ENCODE results near the gene ERMP1. TPM values are rescaled to one million over a fixed set of nuclear protein-coding genes. Genes with fewer than 3 reads are reported as not detected.
"Not testable (repeated sequence)": the region's sequence is repeated elsewhere in the genome, so short reads cannot be mapped to it uniquely, and the experiment has no call there.

ERMP1 gene
- total RNA-seq, 1 donor from 2014 or later = 57.7 TPM

DNA sequence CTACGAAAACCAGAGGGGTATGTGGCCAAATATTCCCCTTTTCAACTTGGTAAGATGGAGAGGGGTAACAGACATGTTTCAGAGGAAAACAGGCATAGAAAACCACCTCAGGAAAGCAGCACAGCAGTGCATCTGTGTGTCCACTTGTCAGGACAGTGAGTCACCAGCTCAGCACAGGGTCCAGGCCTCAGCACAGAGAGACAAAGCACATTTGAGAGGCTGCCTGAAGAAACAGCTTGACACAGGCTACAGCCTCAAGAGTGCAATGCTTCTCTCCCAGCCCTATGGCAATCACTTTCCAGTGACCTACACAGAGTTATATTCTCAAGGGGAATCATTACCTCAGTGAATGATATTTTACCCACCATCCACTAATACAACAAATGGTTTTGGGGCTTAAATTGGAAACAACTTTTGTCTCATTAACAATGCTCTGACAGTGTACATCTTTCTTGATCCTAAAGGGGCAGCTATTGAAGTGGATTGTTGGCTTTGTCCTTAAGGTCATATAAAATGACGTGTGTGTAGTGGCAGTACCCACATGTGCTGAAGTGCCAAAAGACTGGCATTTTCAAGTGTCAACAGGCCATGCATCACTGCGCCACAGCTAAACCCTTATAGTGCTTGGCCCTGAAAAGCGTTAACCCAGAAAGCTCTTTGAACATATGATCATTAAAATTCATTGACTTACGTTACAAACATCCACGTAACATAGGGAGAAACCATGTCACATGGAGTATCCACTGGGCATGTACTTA lies 46.4 kb downstream of the ERMP1 start:
- Mint-ChIP-seq H3K27me3 (no peaks in the 10 kb centered on the region), H3K4me1 (ENCODE audit: unreplicated experiment) (no peaks in the 10 kb centered on the region), H3K4me3 (no peak overlapping the region), H3K9me3 (peaks cover 8% of the 10 kb centered on the region), H3K27ac (no peak overlapping the region), H3K36me3 (peaks cover 53% of the 10 kb centered on the region)
- DNase-seq (ENCODE audit: extremely low spot score, unreplicated experiment) = no peak
- TF ChIP-seq, protein P1, sequence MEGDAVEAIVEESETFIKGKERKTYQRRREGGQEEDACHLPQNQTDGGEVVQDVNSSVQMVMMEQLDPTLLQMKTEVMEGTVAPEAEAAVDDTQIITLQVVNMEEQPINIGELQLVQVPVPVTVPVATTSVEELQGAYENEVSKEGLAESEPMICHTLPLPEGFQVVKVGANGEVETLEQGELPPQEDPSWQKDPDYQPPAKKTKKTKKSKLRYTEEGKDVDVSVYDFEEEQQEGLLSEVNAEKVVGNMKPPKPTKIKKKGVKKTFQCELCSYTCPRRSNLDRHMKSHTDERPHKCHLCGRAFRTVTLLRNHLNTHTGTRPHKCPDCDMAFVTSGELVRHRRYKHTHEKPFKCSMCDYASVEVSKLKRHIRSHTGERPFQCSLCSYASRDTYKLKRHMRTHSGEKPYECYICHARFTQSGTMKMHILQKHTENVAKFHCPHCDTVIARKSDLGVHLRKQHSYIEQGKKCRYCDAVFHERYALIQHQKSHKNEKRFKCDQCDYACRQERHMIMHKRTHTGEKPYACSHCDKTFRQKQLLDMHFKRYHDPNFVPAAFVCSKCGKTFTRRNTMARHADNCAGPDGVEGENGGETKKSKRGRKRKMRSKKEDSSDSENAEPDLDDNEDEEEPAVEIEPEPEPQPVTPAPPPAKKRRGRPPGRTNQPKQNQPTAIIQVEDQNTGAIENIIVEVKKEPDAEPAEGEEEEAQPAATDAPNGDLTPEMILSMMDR (conservative IDR thresholded peaks at IDR 0.05) = no peak

DNA sequence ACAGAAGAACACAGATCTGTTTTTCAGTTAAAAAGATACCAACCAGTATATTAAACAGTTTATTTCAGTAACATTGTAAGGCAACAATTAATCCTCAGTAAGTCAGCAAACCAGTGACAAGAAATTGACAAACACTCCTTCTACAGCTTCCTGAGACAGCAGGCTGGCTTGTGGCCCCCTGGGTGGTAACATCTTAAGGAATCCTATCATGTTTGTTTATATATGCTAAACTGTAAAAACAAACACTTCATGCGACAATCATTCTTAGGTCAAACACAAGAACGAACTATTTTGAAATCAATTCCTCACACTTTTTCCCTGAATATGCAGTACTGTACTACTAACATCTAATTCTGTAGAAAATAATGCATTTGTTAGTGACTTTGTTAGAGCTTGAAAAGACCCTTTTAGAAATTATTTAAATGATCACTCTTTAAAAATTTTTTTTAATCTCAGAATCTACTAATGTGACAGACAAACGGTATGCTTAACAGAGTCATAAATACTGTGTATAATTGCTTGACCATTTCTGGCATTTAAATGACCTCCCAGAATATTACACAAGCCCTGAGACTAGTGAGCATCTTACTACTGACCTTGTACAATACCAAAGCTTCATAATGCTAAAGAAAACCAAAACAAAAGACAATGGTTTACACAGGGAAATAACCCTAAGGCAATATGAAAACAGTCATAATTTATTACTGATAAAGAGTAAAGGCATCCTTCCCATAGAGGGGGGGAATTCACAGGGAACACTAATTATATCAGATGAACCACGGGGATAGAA lies 48.2 kb downstream of the ERMP1 start:
- Mint-ChIP-seq H3K36me3 (peaks cover 54% of the 10 kb centered on the region), H3K9me3 (peaks cover 16% of the 10 kb centered on the region), H3K27ac (no peak overlapping the region), H3K4me1 (ENCODE audit: unreplicated experiment) (no peaks in the 10 kb centered on the region), H3K4me3 (no peak overlapping the region), H3K27me3 (no peaks in the 10 kb centered on the region)
- TF ChIP-seq, protein P1 (conservative IDR thresholded peaks at IDR 0.05) = no peak
- no peak for DNase-seq (ENCODE audit: extremely low spot score, unreplicated experiment)

DNA sequence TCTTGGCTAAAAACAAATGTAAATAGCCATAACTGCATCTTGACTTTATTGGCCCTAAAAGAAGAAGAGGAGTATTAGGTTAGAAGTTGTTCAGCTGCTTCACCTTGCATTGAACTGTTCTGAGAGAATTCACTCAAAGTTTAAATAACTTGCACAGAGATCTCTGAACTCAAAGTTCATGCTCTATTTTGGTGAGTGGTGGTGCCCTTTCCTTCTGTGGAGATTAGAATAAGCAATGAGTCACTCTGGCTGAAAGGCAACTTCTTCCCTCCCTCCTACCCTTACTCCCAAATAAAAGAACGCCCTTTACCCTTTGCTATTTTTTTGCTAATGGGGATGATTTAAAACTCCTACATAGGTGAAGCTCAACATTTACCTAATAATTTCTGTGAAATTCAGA lies 48.9 kb downstream of the ERMP1 start:
- no peak for DNase-seq (ENCODE audit: extremely low spot score, unreplicated experiment)
- Mint-ChIP-seq H3K9me3 (peaks cover 16% of the 10 kb centered on the region), H3K4me1 (ENCODE audit: unreplicated experiment) (no peaks in the 10 kb centered on the region), H3K27ac (no peak overlapping the region), H3K36me3 (peaks cover 56% of the 10 kb centered on the region), H3K27me3 (no peaks in the 10 kb centered on the region), H3K4me3 (no peak overlapping the region)
- TF ChIP-seq, protein P1 (conservative IDR thresholded peaks at IDR 0.05) = no peak

DNA sequence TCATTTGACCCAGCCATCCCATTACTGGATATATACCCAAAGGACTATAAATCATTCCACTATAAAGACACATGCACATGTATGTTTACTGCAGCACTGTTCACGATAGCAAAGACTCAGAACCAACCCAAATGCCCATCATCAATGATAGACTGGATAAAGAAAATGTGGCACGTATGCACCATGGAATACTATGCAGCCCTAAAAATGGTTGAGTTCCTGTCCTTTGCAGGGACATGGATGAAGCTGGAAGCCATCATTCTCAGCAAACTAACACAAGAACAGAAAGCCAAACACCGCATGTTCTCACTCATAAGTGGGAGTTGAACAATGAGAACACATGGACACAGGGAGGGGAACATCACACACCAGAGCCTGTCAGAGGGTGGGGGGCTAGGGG lies 49.5 kb downstream of the ERMP1 start:
- not testable (repeated sequence) for H3K4me3 Mint-ChIP-seq; DNase-seq (ENCODE audit: extremely low spot score, unreplicated experiment); H3K27ac Mint-ChIP-seq; H3K27me3 Mint-ChIP-seq; H3K4me1 Mint-ChIP-seq (ENCODE audit: unreplicated experiment)
- Mint-ChIP-seq H3K36me3 (peaks cover 58% of the 10 kb centered on the region), H3K9me3 (peaks cover 16% of the 10 kb centered on the region)

DNA sequence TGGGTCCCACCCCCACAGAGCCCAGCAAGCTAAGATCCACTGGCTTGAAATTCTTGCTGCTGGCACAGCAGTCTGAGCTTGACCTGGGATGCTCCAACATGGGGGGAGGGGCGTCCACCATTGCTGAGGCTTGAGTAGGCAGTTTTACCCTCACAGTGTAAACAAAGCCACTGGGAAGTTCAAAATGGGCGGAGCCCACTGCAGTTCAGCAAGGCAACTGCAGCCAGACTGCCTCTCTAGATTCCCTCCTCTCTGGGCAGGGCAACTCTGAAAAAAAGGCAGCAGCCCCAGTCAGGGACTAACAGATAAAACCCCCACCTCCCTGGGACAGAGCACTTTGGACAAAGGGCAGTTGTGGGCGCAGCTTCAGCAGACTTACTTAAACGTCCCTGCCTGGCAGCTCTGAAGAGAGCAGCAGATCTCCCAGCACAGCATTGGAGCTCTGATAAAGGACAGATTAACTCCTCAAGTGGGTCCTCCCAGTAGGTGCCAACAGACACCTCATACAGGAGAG lies 53.2 kb downstream of the ERMP1 start:
- not testable (repeated sequence) for H3K27me3 Mint-ChIP-seq; H3K4me1 Mint-ChIP-seq (ENCODE audit: unreplicated experiment); H3K4me3 Mint-ChIP-seq; DNase-seq (ENCODE audit: extremely low spot score, unreplicated experiment); H3K27ac Mint-ChIP-seq
- Mint-ChIP-seq H3K9me3 (peaks cover 16% of the 10 kb centered on the region), H3K36me3 (peaks cover 66% of the 10 kb centered on the region)

DNA sequence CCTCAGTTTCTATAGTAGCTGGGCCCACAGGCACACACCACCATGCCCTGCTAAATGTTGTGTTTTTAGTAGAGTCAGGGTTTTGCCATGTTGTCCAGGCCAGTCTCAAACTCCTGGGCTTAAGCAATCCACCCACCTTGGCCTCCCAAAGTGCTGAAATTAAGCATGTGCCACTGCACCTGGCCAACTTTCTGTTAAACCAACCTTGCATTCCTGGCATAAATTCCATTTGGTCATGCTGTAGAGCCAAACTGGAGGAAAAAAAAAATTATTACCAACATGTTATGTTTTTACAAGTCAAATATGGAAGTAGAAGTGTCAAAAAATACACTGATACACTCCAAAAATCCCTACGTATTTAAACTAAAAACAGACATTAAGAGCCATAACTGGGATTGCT lies 54.1 kb downstream of the ERMP1 start:
- Mint-ChIP-seq H3K4me1 (ENCODE audit: unreplicated experiment) (no peaks in the 10 kb centered on the region), H3K27ac (peak overlapping the region; percentile 41), H3K27me3 (no peaks in the 10 kb centered on the region), H3K4me3 (no peak overlapping the region), H3K36me3 (peaks cover 67% of the 10 kb centered on the region), H3K9me3 (peaks cover 16% of the 10 kb centered on the region)
- TF ChIP-seq, protein P1 (conservative IDR thresholded peaks at IDR 0.05) = no peak
- DNase-seq (ENCODE audit: extremely low spot score, unreplicated experiment) = no peak

All from type B pancreatic cell (in vitro differentiated cells).